ENCODE data around the gene KIR2DL1.
"Not testable (repeated sequence)": the region's sequence is repeated elsewhere in the genome, so short reads cannot be mapped to it uniquely, and the experiment has no call there.

Gene KIR2DL1

DNA sequence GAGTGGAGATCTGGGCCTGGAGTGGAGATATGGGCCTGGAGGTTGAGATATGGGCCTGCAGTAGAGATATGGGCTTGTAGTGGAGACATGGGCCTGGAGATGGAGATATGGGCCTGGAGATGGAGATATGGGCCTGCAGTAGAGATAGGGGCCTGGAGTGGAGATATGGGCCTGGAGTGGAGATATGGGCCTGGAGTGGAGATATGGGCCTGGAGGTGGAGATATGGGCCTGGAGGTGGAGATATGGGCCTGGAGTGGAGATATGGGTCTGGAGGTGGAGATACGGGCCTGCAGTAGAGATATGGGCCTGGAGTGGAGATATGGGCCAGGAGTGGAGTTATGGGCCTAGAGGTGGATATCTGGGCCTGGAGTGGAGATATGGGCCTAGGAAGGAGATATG, 30.9 kb upstream of the KIR2DL1 start:
- DNase-seq (ENCODE audit: low spot score) = no peak
- TF ChIP-seq, protein P1, sequence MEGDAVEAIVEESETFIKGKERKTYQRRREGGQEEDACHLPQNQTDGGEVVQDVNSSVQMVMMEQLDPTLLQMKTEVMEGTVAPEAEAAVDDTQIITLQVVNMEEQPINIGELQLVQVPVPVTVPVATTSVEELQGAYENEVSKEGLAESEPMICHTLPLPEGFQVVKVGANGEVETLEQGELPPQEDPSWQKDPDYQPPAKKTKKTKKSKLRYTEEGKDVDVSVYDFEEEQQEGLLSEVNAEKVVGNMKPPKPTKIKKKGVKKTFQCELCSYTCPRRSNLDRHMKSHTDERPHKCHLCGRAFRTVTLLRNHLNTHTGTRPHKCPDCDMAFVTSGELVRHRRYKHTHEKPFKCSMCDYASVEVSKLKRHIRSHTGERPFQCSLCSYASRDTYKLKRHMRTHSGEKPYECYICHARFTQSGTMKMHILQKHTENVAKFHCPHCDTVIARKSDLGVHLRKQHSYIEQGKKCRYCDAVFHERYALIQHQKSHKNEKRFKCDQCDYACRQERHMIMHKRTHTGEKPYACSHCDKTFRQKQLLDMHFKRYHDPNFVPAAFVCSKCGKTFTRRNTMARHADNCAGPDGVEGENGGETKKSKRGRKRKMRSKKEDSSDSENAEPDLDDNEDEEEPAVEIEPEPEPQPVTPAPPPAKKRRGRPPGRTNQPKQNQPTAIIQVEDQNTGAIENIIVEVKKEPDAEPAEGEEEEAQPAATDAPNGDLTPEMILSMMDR (IDR thresholded peaks at IDR 0.05; ENCODE audit: extremely low read depth, missing control alignments) = no peak

DNA sequence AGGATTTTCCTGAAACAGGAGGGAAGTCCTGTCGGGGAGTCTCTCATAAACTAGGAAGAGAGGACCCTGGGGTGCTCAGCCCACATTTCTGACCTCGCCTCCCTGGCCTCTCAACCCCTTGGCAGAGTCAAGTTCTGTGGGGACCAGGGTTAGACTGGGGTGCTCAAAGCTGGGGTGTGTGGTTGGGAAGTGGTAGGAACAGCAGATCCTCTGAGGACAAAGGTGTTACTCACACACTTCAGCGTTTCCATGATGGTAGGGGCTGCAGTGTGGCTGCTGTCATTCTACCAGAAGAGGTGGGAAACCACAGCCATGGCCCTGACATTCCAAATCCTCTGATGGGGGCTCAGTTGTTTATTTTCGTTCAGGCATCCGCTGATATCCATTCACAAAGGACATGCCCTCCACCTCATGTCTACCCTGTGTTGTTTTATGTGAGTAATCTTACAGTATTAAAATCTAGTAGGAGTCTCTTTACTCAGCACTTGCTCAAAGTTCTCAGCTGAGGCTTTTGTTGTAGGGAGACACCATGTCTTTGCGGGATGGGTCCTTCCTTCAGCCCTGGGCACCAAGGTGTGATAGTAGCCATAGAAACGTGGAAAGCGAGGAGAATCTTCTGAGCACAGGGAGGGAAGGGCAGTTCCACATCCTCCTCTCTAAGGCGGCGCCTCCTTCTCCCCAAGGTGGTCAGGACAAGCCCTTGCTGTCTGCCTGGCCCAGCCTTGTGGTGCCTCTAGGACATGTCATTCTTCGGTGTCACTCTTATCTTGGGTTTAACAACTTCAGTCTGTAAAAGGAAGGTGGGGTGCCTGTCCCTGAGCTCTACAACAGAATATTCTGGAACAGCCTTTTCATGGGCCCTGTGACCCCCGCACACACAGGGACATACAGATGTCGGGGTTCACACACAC, 29.8 kb upstream of the KIR2DL1 start:
- TF ChIP-seq, protein P1 (IDR thresholded peaks at IDR 0.05; ENCODE audit: extremely low read depth, missing control alignments) = no peak
- DNase-seq (ENCODE audit: low spot score) = no peak

DNA sequence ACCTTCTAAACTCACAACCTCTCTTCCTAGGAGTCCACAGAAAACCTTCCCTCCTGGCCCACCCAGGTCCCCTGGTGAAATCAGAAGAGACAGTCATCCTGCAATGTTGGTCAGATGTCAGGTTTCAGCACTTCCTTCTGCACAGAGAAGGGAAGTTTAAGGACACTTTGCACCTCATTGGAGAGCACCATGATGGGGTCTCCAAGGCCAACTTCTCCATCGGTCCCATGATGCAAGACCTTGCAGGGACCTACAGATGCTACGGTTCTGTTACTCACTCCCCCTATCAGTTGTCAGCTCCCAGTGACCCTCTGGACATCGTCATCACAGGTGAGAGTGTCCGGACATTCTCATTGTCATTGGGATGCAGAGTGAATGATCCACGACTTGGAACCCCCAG, 27.6 kb upstream of the KIR2DL1 start:
- not testable (repeated sequence) for DNase-seq (ENCODE audit: low spot score)

GRCh38 chr19:54744080-54744479, 25.5 kb upstream of the KIR2DL1 start:
- not testable (repeated sequence) for DNase-seq (ENCODE audit: low spot score)

DNA sequence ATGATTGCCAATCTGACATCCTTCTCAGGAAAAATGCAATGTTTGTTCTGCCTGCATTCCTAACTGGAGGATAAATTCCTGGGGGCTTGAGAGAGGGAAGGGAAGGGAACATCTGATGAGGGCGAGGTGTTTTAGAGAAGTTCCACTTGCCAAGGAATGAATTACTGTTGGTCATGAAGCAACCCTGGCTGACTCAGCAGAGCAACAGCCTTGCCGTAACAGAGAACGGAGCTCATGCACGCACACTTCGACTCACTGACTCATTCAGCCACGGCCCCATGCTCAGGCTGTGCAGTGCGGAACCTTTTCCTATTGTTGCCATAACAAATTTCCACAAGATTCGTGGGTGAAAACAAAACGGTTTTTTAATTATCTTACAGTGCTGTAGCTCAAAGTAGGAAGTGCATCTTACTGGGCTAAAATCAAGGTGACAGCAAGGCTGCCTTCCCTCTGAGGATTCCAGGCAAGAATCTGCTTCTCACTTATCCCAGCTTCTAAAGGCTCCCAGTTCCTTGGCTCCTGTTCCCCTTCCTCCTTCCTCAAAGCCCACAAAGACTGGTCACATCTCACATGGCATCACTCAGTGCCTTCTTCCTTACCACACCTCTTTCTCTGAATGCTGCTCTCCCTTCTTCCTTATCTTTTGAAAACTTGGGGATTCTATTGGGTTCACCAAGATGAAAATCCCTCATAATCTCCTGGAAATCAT, 21.8 kb upstream of the KIR2DL1 start:
- DNase-seq (ENCODE audit: low spot score) = not testable (repeated sequence)

DNA sequence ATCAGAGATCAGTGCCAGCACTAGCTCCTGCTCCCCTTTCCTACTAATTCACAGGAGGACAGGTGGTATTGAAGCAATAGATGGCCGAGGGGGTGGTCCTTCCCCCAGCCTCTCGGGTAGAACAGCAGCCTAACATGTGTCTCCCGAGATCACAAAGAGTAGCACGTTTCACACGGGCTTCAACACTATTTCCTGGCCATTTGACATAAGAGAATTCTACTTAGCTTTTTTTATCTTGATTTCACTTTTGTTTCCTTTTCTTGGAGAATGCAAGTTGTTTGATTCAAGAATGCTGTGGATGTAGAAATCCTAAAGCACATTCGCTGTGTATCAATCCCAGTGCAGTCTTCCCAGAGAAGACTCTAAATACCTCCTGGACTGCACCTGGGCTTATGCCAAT, 19.3 kb upstream of the KIR2DL1 start:
- DNase-seq (ENCODE audit: low spot score) = not testable (repeated sequence)

GRCh38 chr19:54756204-54757110, 13.1 kb upstream of the KIR2DL1 start:
- not testable (repeated sequence) for DNase-seq (ENCODE audit: low spot score)

GRCh38 chr19:54758577-54758976, 11.0 kb upstream of the KIR2DL1 start:
- DNase-seq (ENCODE audit: low spot score) = not testable (repeated sequence)

- DNase-seq (ENCODE audit: low spot score) = not testable (repeated sequence)
These were observed 5.4 kb upstream of the KIR2DL1 start for GRCh38 chr19:54764219-54764618.

DNA sequence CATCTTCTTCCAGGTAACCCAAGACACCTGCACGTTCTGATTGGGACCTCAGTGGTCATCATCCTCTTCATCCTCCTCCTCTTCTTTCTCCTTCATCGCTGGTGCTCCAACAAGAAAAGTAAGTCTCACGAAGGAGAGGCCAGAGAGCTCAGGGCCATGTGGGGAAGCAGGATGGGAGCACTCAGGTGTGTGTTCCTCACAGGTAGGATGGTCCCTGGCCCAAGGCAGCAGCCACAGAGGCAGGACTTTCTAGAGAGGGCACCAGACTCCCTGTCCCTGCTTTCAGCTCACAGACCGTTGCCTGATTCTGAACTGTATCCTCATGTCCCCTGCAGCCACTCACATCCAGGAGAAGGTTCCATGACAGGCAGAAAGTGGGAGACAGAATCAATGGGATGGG, 3.1 kb upstream of the KIR2DL1 start:
- not testable (repeated sequence) for DNase-seq (ENCODE audit: low spot score)

DNA sequence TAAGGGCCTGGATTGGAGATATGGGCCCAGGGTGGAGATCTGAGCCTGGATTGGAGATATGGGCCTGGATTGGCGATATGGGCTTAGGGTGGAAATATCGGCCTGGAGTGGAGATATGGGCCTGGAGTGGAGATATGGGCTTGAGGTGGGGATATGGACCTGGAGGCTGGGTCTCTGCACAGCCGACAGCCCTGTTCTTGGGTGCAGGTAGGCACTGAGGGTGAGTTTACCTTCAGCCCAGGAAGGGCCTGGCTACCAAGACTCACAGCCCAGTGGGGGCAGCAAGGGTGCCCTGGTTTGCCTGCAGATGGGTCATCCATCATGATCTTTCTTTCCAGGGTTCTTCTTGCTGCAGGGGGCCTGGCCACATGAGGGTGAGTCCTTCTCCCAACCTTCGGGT, 918 bp downstream of the KIR2DL1 start:
- DNase-seq (ENCODE audit: low spot score) = not testable (repeated sequence)

GRCh38 chr19:54771018-54771960, 1.7 kb downstream of the KIR2DL1 start:
- DNase-seq (ENCODE audit: low spot score) = not testable (repeated sequence)

DNA sequence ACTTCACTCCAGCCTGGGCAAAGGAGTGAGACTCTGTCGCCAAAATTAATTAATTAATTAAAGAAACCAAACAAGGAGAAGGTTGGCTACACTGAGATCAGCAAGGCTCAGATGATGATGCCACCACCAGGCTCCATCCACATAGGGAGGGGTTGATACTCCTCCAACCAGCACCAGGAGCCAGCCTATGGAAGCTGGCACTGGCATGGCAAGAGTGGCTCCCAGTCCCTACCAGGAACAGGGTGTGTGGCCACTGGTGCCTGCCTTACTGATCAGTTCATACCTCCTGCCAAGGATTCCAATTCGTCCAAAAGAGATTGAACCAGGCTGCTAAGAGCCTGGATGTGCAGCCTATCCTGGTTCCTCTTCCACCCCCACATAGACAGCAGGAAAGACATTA, 3.1 kb downstream of the KIR2DL1 start:
- not testable (repeated sequence) for DNase-seq (ENCODE audit: low spot score)

GRCh38 chr19:54775095-54775815, 5.7 kb downstream of the KIR2DL1 start:
- not testable (repeated sequence) for DNase-seq (ENCODE audit: low spot score)

- DNase-seq (ENCODE audit: low spot score) = not testable (repeated sequence)
These were observed 6.2 kb downstream of the KIR2DL1 start for GRCh38 chr19:54775830-54776229.

- DNase-seq (ENCODE audit: low spot score) = not testable (repeated sequence)
These were observed 8.3 kb downstream of the KIR2DL1 start for GRCh38 chr19:54777851-54778250.

Data from GM20000 (cell line).